Measurements from ENCODE around the gene SPATS2.
"Not testable (repeated sequence)": the region's sequence is repeated elsewhere in the genome, so short reads cannot be mapped to it uniquely, and the experiment has no call there.

Gene SPATS2

GRCh38 chr12:49512546-49512945, 145.3 kb downstream of the SPATS2 start:
- DNase-seq (ENCODE audit: low read depth, low spot score), result no peak

- DNase-seq (ENCODE audit: low read depth, low spot score), result no peak
Measured at GRCh38 chr12:49515266-49515665, 148.0 kb downstream of the SPATS2 start.

- DNase-seq (ENCODE audit: low read depth, low spot score), result no peak
Measured at GRCh38 chr12:49518914-49519573, 151.8 kb downstream of the SPATS2 start.

GRCh38 chr12:49519574-49519936, 152.3 kb downstream of the SPATS2 start:
- no peak for DNase-seq (ENCODE audit: low read depth, low spot score)

- DNase-seq (ENCODE audit: low read depth, low spot score), result no peak
Measured at GRCh38 chr12:49521389-49521788, 154.1 kb downstream of the SPATS2 start.

- DNase-seq (ENCODE audit: low read depth, low spot score), result no peak
Measured at GRCh38 chr12:49524660-49525324, 157.5 kb downstream of the SPATS2 start.

- DNase-seq (ENCODE audit: low read depth, low spot score), result no peak
Measured at GRCh38 chr12:49525942-49526341, 158.7 kb downstream of the SPATS2 start.

GRCh38 chr12:49527361-49528130, 160.3 kb downstream of the SPATS2 start:
- no peak for DNase-seq (ENCODE audit: low read depth, low spot score)

- no peak for DNase-seq (ENCODE audit: low read depth, low spot score)
Measured at GRCh38 chr12:49529414-49529813, 162.2 kb downstream of the SPATS2 start.

- DNase-seq (ENCODE audit: low read depth, low spot score), result no peak
Measured at GRCh38 chr12:49531745-49532144, 164.5 kb downstream of the SPATS2 start.

- no peak for DNase-seq (ENCODE audit: low read depth, low spot score)
Measured at GRCh38 chr12:49533331-49533730, 166.1 kb downstream of the SPATS2 start.

GRCh38 chr12:49534122-49534521, 166.9 kb downstream of the SPATS2 start:
- not testable (repeated sequence) for DNase-seq (ENCODE audit: low read depth, low spot score)

GRCh38 chr12:49534731-49535278, 167.5 kb downstream of the SPATS2 start:
- DNase-seq (ENCODE audit: low read depth, low spot score), result no peak

GRCh38 chr12:49535921-49536525, 168.8 kb downstream of the SPATS2 start:
- no peak for DNase-seq (ENCODE audit: low read depth, low spot score)

- DNase-seq (ENCODE audit: low read depth, low spot score), result no peak
Measured at GRCh38 chr12:49536526-49537071, 169.3 kb downstream of the SPATS2 start.

- no peak for DNase-seq (ENCODE audit: low read depth, low spot score)
Measured at GRCh38 chr12:49537231-49537751, 170.0 kb downstream of the SPATS2 start.

- no peak for DNase-seq (ENCODE audit: low read depth, low spot score)
Measured at GRCh38 chr12:49537752-49538509, 170.7 kb downstream of the SPATS2 start.

- DNase-seq (ENCODE audit: low read depth, low spot score), result no peak
Measured at GRCh38 chr12:49538510-49539403, 171.5 kb downstream of the SPATS2 start, which contains the start of gene KCNH3. TSS of gene KCNH3 (plus strand) at chr12:49539030. CDS start at chr12:49539417, 387 bp downstream.

- no peak for DNase-seq (ENCODE audit: low read depth, low spot score)
Measured at GRCh38 chr12:49539406-49540228, 172.4 kb downstream of the SPATS2 start.

All from iPS DF 19.7 (cell line).